Measurements from ENCODE around the gene ARHGEF17.
A peak's percentile ranks its signal among the peaks of the same experiment; 100 is the strongest.

The ARHGEF17 gene

GRCh38 chr11:73293356-73293936, 14.6 kb upstream of the ARHGEF17 start:
- DNase-seq: no peak

- DNase-seq: no peak
These were observed 13.5 kb upstream of the ARHGEF17 start for GRCh38 chr11:73294604-73295003.

DNA sequence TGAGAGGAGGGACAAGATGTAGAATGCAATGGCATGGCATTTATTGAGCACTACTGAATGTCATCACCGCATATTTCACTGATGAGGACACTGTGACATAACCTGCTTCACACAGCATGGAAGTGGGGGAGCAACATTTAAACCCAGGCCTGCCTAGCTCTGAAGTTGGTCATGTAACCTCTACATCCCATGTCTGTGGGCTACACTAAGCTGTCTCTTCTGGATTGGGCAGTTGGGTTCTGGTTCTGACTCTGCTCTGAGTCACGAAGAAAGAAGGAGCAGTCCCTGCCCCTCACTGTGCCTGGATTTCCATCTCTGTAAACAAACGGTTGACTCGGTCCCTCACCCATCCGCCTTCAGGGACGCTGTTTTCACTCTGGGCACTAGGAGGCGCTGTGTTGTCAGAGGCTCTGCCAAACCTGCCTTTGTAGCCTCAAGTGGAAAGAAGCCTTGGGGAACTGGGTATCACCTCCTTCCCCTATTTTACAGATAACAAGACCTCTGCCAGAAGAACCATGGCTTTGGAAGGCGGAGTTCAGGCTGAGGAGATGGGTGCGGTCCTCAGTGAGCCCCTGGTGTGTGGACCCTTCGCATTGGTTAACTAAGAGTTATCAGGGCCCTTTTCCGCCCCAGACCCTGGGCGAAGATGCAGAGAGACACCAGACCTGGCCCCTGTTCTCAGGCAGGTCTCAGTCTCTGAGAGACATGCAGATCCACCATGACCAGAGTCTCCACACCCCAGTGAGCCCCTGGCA, 12.7 kb upstream of the ARHGEF17 start:
- no peak for DNase-seq

DNA sequence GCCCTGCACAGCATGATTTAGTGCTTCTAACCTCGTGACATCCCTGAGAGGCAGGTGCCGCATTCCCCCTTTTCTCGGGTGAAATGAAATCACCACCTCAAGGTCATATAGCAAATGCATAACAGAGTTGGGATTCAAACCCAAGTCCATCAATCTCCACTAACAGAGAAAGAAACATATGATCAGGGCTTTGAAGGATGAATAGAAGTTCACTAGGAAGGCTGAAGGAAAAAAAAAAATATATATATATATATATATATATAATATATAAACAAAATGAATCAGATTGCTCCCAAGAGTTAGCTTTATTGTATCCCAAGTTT, 12.1 kb upstream of the ARHGEF17 start:
- DNase-seq: no peak

- no peak for DNase-seq
These were observed 11.4 kb upstream of the ARHGEF17 start for GRCh38 chr11:73296501-73297230.

- no peak for DNase-seq
These were observed 10.9 kb upstream of the ARHGEF17 start for GRCh38 chr11:73297231-73297590.

DNA sequence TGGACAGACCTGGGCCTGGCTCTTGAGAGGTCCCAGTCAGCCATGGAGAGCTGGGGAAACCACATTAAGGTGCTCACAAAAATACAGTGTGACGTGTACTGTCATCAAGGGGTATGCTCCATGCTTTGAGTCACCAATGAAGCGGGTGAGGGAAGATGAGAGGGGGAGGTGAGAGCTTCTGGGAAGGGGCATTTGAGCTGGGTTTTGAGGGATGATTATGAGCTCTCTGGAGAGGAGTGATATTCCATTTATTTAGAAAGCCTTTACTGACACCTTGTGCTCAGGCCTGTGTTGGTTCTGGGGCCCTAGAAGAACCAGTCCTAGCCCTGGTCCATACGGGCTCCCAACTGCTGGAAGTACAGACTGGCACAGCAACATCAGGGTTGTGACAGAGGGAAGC, 10.4 kb upstream of the ARHGEF17 start:
- DNase-seq: no peak

DNA sequence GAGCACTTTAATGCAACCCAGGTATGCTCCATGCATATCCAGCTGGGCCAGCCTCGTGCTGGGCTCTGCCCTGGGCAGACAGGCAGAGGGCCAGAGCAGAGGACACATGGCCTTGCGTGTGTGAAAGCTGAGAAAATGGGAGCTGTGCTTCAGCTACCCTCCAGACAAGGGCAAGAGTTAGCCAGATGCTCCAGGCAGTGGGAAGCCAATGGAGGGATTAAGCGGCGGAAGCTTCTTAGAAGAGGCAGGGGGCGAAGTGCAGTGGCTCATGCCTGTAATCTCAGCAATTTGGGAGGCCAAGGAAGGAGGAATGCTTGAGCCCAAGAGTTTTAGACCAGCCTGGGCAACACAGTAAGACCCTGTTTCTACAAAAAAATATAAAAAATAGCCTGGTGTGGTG, 9.8 kb upstream of the ARHGEF17 start:
- DNase-seq: no peak

GRCh38 chr11:73299751-73300150, 8.3 kb upstream of the ARHGEF17 start:
- DNase-seq: no peak

GRCh38 chr11:73306069-73306841, 1.8 kb upstream of the ARHGEF17 start:
- DNase-seq: no peak

- DNase-seq: no peak
These were observed 1.1 kb upstream of the ARHGEF17 start for GRCh38 chr11:73306977-73307322.

- peak; percentile 79 for DNase-seq
These were observed 613 bp upstream of the ARHGEF17 start for GRCh38 chr11:73307323-73308002.

- DNase-seq: no peak
These were observed 1.2 kb downstream of the ARHGEF17 start for GRCh38 chr11:73308961-73309919.

- no peak for DNase-seq
These were observed 2.0 kb downstream of the ARHGEF17 start for GRCh38 chr11:73310076-73310475.

DNA sequence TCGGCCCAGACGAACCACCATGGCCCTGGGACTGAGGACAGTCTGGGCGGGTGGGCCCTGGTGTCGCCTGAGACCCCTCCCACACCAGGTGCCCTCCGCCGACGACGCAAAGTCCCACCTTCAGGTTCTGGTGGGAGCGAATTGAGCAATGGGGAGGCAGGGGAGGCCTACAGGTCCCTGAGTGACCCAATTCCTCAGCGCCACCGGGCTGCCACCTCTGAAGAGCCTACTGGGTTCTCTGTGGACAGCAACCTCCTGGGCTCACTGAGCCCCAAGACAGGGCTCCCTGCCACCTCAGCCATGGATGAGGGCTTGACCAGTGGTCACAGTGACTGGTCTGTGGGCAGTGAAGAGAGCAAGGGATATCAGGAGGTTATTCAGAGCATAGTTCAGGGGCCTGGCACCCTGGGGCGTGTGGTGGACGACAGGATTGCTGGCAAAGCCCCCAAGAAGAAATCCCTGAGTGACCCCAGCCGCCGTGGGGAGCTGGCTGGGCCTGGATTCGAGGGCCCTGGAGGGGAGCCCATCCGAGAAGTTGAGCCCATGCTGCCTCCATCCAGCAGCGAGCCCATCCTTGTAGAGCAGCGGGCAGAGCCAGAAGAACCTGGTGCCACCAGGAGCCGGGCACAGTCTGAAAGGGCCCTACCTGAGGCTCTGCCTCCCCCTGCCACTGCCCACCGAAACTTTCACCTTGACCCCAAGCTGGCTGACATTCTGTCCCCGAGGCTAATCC, 2.8 kb downstream of the ARHGEF17 start:
- DNase-seq: no peak

DNA sequence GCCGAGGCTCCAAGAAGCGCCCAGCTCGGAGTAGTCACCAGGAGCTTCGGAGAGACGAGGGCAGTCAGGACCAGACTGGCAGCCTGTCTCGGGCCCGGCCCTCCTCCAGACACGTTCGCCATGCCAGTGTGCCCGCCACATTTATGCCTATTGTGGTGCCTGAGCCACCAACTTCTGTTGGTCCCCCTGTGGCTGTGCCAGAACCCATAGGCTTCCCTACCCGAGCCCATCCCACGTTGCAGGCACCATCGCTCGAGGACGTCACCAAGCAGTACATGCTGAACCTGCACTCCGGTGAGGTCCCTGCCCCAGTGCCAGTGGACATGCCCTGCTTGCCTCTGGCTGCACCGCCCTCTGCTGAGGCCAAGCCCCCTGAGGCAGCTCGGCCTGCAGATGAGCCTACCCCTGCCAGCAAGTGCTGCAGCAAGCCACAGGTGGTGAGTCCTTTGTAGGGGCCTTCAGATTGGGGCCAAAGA, 3.4 kb downstream of the ARHGEF17 start:
- no peak for DNase-seq

GRCh38 chr11:73312036-73312435, 4.0 kb downstream of the ARHGEF17 start:
- DNase-seq: no peak

DNA sequence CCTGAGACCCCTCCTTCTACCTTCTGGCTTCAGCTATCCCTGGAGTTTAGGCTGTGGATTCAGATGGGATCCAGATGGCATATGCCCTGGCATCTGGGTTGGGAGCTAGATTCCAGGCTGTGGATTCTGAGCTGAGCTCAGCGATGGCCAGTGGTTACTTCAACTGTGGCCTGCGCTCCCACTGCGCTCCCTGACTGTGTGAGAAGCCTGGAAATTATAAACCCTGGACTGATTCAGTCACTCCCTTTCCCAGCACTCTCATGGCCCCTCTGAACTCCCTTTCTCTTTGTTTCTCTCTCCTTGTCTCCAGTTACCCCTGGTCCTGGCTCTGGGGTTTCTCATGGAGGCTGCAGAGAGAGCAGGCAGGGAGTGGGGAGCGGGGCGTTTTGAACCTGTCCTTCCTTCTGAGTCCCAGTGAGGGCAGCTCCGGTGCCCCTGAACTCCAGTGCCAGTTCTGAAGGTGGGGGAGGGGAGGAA, 4.8 kb downstream of the ARHGEF17 start:
- DNase-seq: no peak

DNA sequence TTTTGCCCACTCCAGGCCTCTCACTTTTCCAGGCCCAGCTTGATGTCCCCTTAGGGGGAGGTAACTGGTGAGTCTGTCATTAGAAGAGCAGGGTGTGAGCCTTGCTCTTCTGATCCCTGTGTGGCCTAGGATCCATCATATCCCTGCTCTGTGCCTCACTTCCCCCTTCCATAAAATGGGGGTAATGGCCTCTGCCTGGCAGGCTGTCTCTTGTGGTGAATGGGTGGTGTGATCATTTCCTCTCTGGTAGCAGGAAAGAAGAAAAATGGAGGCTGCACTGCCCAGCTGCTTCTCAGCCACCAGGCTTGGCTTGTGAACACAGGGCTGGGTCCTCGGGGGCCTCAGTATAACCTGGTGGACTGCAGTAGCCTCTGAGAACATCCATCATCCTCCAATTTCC, 5.6 kb downstream of the ARHGEF17 start:
- DNase-seq: no peak

DNA sequence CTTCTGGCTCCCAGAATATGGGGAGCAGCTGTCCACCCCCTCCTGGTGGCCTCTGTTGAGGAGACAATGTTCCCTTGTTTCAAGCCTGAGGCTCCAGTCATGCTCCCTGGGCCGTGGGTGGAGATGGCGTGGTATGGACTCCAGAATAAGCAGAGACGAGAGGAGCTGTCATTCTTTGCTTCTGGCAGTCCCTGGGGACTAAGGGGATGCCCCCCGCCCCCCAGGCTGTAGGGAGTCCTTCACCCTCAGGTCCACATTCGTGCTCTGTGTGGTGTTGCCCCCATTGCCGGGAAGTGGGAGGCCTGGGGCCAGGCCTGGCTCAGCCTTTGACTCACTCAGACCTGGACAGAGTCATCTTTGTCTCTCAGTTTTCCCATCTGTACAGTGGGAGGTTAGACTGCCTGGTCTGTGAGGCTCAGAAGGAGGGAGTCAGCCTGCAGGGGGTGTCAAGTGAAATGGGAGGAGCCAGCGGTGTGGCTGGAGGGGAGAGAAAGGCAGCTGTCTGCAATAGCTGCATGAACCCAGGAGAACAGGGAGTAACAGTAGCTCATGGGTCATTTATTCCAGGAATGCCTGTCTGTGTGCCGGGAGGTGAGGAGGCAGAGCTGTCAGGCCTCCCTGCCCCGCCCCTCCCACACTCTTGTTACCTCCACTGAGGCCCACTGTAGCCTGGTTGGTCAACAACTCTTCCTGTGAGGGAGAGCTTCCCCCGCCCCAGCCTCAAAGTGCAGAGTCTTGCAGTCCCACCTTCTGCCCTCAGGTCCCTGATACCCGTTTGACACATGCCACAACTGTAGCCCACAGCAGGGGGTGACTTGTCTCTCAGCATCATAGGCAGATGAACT, 6.3 kb downstream of the ARHGEF17 start:
- DNase-seq: no peak

Measured in NCI-H1417 treated with DMSO at 0.1 percent for 48 hours (cell line).